ENCODE results near the gene TAPBP.
A peak's percentile ranks its signal among the peaks of the same experiment; 100 is the strongest.

Gene TAPBP

DNA sequence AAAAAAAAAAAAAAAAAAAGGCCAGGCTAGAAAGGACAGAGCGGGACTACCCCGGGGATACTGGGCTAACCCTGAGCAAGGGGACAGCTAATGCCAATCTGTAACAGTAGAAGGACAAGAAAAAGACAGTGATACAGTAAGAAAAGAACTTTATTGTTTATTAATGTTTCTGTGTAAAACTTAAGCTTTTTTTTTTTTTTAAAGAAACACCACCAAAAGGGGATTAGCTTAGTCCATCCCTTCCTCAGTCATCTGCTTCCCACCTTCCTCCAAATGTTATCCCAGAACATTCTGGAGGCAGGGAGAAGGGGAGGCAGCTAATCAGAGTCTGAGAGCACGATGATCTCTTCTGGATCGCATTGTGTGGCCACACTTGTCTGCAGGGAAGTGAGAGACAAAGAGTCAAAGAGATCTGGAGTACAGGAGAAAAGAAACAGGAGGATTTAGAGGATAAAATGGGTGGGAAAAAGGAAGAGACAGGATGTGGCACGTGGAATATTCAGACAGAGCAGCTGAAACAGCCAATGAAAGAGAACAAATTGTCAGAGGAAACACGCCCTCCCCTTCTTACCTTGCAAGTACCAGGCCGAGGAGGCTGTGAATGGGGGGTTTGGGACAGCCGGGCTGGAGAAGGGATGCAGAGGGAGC, 4.7 kb upstream of the TAPBP start:
- no peak for DNase-seq

DNA sequence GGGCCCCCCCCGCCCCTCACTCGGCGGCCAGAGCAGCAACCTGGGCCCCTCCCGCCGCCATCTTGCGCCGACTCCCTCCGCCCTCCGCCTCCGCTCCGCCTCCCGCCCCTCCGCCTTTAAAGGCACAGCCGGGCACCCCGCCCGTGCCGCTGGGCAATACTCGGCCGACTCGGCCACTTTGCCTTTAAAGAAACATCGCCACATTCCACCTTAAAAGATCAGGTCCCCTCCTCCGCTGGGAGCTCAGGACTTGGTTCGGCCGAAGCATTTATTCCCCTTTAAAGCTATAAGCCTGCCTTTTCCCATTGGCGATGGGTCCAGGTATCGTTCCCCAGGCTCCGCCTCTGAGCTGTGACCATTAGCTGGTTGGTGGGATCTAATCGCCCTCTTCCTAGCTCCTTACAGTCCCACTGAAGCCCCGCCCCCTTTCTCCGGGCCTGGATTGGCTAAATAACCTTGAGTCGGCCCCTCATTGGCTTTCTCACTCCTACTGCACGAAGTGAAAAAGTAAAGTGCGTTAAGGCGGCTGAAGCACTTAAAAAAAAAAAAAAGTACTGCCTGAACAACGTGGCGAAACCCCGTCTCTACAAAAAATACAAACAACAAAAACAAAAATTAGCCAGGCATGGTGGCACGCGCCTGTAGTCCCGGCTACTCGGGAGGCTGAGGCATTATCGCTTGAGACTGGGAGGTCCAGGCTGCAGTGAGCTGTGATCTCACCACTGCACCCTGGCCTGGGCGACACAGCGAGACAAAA, 4.0 kb upstream of the TAPBP start, which contains the start of gene ZBTB22:
ZBTB22 (minus strand) TSS at position 76 of the 757 bp plus-strand sequence. CDS start 828 bp downstream, outside the sequence.
- peak; percentile 99 for DNase-seq

DNA sequence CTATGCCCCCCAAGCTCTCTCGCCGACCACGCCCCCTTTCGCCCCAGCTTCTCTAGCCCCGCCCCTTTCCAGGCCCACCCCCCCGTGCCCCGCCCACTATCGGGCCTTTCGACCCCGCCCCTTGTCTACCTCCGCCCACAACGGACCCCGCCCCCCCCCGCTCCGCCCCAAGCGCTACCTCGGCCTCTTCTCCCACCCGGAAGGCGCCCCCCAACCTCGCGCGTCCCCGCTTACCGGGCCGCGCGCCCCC, 3.5 kb upstream of the TAPBP start:
- peak; percentile 35 for DNase-seq

DNA sequence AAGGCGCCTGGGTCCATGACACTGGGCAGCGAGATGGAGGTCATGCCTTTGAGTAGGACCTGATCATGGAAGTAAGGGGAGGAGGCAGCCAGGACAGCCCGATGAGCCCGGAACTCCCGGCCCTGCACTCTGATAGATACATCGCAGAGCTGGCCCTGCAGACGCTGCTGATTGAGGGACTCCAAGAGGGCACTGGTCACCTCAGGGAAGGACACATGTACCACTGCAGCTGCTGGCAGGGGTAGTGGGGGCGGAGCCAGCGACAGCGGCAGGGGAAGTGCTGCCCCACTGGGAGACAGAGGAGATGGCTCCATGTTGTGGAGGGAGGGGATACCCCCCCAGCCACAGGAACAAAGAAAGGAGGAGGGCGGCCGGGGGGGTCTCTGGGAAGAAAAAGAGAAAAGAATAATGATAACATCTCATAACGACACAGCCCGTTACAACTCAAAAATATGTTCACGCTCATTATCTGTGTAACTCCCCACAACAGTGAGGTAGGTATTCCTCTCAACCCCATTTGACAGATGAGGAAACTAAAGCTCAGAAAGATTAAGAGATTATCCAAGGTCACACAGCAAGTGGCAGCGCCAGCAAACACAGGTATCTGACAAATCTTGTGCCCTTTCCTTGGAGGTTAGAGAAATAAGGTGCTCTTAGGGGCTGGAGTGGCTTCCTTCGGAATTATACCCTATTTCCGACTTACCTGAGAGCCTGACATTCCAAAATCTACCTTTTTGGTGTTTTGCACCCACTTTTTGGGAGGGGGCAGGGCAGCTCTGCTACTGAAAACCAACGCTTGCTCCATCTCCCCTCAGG, 2.9 kb upstream of the TAPBP start:
- DNase-seq: no peak

DNA sequence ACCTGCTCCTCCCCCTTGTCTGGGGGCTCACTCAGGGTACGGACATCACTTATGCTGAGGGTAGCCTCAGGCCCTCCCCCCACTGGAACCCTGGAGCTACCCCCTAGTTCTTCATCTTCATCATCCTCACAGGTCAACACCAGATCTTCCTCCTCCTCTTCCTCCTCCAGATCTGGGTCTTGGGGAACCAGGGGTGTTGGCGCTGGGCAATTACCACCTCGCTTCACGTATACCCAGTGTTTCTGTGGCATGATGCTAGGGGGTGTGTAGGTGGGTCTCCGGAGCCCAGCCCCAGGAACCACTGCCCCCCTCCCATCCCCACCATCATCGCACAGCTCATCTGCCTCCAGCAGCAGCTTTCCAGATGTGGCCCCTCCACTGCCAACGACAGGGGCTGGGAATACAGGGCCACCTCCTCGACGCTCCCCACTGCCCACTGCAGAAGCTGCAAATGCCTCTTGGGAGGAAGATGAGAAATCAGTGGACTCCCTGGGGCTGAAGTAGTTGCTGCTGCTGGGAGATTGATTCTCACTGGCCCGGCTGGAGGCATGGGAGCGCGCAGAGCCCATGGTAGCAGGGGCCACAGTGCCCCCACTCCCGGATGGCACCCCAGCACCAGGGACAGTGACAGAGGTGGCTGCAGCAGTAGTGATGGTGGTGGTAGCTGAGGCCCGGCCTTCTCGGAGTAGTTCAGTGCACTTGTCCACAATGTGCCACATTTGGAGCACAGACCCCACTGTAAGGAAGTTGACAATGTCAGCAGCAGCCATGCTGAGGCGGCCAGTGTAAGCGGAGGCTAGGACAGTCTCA, 2.1 kb upstream of the TAPBP start:
- no peak for DNase-seq

DNA sequence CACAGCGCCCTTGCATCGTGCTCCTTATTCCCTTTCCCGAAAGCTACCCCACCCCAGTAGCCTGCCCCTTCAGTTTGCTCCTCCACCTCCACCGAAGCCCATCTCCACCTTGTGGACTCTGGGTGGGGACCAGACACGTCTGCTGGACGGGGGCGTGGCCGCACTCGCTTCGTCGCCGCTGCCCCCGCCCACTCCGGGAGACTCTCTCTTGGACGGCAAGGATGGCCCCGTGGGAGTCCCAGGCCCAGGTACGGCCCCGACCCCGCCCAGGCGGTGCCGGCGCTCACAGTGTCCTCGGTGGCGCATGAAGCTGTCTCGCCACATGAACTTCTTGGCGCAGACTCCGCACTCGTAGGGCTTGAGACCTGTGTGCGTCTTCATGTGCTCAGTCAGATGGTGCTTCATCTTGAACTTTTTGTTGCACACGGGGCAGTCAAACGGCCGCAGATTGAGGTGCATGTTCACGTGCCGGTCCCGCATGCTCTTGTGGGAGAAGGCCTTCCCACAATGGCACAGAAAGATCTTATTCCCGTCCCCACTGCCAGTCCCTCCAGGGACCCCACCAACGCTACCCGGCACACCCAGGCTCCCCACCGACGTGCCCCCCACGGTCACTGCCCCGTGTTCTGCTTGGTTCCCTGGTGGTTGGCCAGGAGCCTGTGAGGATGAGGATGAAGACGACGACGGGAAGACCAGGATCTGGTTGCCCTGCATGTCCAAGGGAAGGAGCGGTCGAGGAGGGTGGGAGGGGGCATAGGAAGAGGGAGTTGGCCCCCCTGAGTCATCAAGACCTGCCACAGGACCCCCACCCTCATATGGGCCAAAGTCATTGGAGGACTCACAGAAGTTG, 1.3 kb upstream of the TAPBP start:
- no peak for DNase-seq

DNA sequence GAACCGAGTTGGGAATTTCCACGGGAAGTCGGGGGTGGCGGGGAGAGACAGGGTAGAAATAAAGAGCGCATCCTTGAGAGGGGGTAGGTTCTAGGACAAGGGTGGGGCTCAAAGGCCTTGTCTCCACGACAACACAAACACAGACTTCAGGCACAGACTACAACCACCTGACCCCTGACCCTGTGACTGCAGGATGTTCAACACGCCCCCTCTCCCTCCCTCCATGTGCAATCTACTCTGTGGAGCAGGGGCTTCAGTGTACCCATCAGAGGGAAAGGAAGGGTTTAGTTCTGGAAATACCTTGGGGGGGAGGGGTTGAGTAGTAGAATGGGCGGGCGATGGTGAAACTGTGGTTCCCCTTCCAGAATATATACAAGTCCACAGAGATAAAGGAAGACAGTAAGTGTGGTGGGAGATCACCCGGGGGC, 651 bp upstream of the TAPBP start:
- DNase-seq: peak; percentile 66

DNA sequence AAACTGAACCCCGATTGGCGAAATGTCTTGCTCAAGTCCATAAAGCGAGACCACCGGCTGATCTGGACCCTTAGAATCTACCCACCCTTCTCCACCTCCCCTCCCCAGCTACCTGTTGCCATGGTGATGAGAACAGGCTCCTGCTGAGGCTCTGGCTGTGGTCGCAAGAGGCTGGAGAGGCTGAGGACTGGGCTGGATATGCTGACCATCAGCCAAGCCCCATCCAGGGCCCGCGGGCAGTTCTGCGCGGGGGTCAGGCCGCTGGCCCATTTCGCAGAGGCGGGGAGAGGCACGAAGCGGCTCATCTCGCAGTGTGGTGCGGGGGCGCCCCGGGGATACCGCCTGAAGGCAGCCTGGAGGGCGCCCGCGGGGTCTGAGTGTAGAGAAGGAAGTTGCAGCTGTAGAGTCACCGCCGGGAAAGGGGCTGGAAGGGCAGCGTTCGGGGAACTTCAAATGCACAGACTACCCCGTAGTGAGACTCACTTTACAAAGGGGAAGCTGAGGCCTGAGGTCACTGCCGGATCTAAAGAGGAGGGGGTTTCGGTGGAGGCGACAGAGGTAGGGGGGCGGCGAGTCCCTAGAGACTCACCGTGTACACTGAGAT, 671 bp downstream of the TAPBP start:
- peak; percentile 73 for DNase-seq

DNA sequence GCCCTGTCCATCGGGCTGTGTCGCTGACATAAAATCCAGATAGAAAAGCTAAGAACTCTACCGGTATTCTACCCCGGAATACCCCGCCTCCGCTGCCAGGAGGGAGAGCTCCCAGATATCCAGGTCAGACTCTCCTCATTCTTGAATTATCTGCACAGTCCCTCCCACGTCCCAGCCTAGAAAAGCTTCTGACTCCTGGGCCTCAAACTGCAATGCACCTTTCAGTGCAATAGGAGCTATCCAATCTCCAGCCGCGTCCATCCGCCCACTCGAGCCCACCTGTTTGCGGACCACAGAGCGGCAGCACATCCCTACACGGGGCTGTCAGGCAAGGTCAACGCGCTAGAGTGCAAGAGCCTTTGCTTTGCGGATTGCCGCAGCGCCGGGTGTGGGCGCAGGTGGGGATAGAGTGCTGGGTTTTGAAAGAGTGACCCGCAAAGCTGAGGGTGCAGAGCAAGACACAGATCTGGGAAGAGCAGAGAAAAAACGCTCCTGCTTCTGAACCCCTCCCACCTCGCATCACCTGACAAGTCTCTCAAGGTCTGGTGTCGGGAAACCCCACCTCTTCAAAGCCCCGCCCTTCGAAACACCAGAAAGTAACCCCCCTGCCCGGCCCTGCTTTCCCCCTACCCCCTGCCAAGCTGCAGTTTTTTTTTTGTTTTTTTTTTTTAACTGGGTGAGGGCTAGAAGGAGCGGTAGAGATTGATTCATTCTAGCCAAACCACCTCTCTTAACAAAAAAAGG, 1.3 kb downstream of the TAPBP start:
- peak; percentile 86 for DNase-seq

DNA sequence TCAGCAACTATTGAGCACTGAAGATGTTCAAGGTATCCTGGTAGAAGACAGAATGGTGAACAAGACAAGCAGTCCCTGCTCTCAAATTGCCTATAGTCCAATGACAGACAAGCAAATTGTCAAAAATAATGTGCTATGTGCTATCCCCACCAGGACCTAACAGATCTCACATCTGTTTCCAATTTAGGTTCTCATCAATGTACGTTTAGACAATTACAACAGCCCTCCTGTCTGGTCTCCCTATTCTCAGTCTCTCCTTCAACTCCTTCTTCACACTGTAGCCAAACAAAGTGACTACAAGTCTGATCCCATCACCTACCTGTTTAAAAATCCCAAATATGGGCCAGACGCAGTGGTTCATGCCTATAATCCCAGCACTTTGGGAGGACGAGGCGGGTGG, 7.5 kb downstream of the TAPBP start:
- DNase-seq: no peak

DNA sequence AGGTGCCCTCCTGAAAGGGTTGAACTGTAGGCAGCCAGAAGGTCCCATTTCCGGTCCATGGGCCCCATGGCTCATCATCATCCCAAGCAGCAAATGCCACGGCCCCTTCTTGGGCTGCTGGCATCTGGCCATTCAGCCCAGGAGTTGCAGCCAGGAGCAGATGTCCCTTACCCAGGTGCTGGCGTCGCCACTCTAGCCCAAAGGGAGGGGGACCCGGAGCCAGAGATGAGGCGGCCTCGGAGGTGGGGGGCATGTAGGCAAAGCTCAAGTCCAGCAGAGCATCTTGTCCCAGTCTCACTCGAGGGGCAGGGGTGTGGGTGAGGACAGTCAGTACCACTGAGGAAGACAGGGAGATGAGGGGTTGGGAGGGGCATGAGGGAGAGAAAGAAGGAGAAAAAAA, 8.8 kb downstream of the TAPBP start:
- DNase-seq: no peak

DNA sequence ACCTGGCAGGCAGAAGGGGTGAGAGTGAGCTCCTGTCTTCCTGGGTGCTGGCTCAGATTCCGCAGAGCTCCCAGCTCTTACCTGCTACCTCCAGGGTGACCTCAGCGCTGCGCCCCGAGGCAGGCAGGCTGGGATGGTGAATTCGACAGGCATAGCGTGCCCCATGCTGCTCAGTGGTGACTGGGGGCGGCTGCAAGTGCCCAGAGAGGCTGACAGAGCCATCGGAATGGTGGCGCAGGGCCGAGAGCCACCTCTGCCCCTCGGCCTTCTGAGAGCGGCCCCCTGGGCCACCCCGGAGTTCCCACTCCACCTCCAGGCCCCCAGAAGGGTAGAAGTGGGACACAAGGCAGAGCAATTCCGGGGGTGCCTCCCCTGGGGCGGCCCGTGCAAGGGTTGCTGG, 9.7 kb downstream of the TAPBP start:
- DNase-seq: no peak

DNA sequence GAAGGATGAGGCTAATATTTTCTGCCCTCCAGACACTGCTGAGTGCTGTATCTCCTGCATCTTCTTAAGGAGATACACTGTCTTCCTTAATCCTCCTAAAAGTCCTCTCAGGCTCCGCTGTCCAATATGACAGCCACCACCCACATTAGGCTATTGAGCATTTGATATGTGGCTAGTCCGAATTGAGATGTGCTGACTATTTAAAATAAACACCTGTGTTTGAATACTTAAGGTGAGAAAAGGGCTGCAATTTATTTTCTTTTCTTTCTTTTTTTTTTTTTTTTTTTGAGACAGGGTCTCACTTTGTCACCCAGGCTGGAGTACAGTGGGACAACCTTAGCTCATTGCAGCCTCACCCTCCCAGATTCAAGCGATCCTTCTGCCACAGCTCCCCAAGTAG, 12.0 kb downstream of the TAPBP start:
- no peak for DNase-seq

DNA sequence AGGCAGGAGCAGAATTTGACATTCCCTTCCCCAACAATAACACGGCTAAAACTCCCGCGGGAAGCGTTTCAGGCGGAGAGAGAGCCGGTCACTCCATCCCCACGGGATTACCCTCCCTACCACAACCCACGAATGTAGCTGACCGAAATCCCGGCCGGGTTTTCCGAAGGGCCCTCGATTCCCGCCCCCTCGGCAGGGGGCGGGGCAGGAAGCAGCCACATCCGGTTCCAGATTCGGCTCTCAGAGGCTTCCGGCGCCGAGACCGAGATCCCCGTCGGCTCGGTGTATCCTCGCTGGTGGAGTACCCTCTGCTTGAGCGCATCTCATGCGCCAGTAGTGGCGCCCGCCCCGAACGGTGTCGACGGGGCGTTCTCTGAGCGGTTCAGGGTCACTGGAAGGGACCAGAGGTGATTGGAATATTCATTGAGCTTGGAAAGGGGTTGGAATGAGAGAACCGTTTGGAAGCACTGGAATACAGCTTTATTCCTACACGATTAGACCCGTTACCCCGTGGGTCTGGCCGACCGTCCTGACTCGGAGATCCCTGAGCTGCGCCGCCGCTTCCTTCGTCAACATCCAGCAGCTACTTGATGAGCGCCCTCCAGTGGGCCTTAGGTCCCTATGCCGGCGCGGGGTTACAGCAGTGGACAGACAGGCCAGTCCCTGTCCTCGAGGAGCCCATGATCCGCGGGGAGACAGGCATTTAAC, 14.5 kb downstream of the TAPBP start:
- peak; percentile 95 for DNase-seq

DNA sequence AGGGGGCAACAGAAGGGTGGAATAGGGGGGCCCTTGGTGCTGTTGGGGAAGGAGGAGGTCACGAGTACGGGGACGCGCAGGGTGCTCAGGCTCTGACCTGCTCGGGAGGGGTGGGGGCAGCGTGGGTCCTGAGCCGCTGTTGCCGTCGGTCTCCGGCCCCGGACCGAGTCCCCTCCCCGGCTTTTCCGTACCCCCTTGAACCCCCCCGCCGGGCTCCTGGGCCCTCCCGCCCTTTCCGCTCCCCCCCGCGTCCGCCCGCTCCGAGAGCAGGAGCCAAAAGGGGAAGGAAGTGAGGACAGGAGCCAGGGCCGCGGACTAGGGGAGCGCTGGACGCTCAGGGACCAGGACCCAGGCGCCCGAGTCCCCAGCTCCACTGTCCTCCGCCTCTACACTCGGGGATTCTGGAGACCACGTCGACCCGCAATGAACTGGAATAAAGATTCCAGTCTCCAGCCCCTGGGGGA, 15.1 kb downstream of the TAPBP start, which contains the start of gene RGL2:
RGL2 (minus strand) TSS at position 170 of the 464 bp plus-strand sequence. CDS start 332 bp downstream, outside the sequence.
- peak; percentile 58 for DNase-seq

DNA sequence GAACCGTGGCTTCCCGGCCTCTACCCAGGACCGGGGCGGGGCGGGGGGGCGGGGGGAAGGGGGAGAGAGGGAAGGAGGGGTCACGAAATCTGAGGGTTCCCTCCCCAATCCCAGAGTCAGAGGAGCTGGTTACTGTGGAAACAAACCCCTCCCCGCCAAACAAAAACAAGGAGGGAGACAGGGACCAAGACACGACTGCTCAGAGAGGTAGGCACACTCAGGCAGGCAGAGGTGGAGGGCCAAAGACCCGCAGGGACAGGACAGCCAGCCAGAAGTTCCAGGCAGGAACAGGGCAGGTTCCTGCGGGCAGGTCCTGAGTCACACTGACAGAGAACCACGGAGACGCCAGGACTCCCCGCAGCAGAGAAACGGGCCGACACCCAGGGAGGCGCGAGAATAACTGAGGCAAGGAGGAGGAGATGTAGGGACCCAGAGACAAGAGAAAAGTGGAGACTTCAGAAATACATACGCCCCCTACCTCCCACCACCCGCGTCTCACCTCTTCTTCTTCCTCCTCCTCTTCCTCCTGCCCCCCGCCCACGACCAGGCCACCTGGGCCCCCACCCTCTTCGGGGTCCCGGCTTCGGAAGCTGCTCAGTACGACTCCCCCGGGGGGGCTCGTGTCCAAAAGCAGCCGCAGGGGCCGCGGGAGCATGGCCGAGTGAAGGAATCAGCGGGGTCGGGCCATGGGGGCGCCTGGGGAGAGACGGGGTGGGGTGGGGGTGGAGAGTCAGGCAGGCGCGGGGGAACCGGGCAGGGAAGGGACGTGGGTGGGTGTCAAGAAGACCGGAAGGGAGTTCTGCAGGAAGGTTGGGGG, 15.7 kb downstream of the TAPBP start:
- DNase-seq: peak; percentile 58

DNA sequence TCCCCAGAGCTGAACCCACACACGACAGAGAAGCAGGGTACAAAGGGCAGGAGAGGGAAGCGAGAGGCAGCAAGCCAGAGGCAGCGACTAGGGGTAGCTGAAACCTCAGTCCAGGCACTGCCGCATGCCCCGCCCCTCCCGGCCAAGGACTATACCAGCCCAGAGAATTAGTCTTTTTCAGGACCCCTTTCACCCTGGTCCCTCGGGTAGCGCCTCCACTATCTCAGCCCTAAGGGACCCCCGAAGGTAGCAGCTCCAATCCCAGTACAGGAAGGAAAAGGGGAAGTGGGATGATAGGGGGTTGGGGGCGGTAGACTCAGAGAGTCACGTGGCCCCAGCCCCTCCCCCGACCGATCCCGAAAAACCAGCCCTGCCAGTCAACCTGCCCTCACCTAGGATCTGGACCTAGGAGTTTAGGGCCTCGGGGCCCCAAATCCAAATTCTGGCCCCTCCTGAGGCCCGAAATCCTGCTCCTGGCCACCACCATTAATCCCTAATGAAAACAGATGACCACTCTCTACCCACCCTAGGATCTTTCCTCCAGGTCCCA, 16.4 kb downstream of the TAPBP start:
- DNase-seq: peak; percentile 49

DNA sequence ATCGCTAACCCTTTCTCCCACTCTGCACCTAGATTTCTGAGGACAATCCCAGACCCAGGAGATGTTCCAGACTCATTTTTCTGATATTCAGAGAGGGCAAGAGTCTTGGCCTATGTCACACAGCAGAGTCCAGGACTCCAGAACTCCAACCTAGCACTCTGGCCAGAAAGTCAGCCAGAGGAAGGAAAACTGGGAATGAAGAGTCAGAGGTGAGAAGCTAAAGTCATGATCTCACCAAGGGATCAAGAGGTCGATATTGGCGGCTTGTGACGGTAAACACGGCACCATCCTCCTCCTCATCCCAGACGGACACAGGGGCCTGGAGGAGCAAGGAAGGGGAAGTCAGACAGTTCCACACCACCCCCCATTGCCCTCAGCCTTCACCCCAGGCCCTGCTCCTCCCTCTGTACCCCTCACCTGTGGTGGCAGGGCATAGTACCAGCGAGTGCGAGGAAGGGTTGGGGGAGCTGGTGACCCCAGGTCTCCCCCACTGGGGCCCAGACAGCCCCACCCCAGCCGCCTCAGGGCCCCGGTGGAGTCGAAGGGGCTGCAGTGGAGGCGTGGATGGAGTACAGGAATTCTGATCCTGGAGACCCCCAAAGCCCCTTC, 17.0 kb downstream of the TAPBP start:
- DNase-seq: no peak
